Measurements from ENCODE around the gene PRKACA.

Gene PRKACA

GRCh38 chr19:14102756-14103155 is 14.8 kb downstream of the PRKACA start:
- Histone ChIP-seq H3K27ac (no peak overlapping the region), H3K4me3 (no peak overlapping the region)

GRCh38 chr19:14102102-14102696 is 15.4 kb downstream of the PRKACA start:
- no peak overlapping the region for H3K4me3 ChIP-seq
- H3K27ac ChIP-seq: peak overlapping the region in 1 of 21 experiments; percentile 17

GRCh38 chr19:14101003-14101545 is 16.5 kb downstream of the PRKACA start:
- H3K4me3 ChIP-seq: no peak overlapping the region
- no peak overlapping the region for H3K27ac ChIP-seq

- Histone ChIP-seq H3K27ac (no peak overlapping the region), H3K4me3 (no peak overlapping the region)
Observed at GRCh38 chr19:14097532-14098151, 19.9 kb downstream of the PRKACA start.

GRCh38 chr19:14096272-14096992 is 21.1 kb downstream of the PRKACA start:
- Histone ChIP-seq H3K4me3 (no peak overlapping the region), H3K27ac (no peak overlapping the region)

GRCh38 chr19:14094854-14095253 is 22.7 kb downstream of the PRKACA start:
- no peak overlapping the region for H3K4me3 ChIP-seq
- H3K27ac ChIP-seq: no peak overlapping the region

GRCh38 chr19:14093117-14093823 is 24.3 kb downstream of the PRKACA start:
- no peak overlapping the region for H3K27ac ChIP-seq
- H3K4me3 ChIP-seq: no peak overlapping the region

- peak overlapping the region in 17 of 21 experiments; percentile 66 to 95 (median 89) for H3K27ac ChIP-seq
- H3K4me3 ChIP-seq: peak overlapping the region; percentile 41 to 90 (median 76)
Observed at GRCh38 chr19:14091813-14092462, 25.6 kb downstream of the PRKACA start.

- peak overlapping the region; percentile 41 to 90 (median 76) for H3K4me3 ChIP-seq
- peak overlapping the region; percentile 66 to 95 (median 89) for H3K27ac ChIP-seq
Observed at GRCh38 chr19:14091081-14091812, 26.3 kb downstream of the PRKACA start.

GRCh38 chr19:14090509-14091080 is 27.0 kb downstream of the PRKACA start, which contains the start of gene SAMD1:
Gene SAMD1 (minus strand): TSS chr19:14090751.
- peak within 1 kb of the TSS; percentile 66 to 95 (median 89) for H3K27ac ChIP-seq
- H3K4me3 ChIP-seq: peak within 1 kb of the TSS; percentile 41 to 90 (median 76)

GRCh38 chr19:14089662-14090508 is 27.7 kb downstream of the PRKACA start:
- Histone ChIP-seq H3K27ac (peak overlapping the region in 14 of 21 experiments; percentile 38 to 95 (median 84)), H3K4me3 (peak overlapping the region; percentile 41 to 90 (median 76))

GRCh38 chr19:14089412-14089661 is 28.2 kb downstream of the PRKACA start:
- H3K27ac ChIP-seq: peak overlapping the region in 3 of 21 experiments; percentile 9 to 28 (median 17)

GRCh38 chr19:14088634-14089411 is 28.7 kb downstream of the PRKACA start:
- Histone ChIP-seq H3K27ac (peak overlapping the region in 2 of 21 experiments; percentile 9 to 17), H3K4me3 (peak overlapping the region in 5 of 7 experiments; percentile 26 to 90 (median 76))

More at GRCh38 chr19:14089412-14089661, 28.2 kb downstream of the PRKACA start:
- H3K4me3 ChIP-seq: peak overlapping the region; percentile 7 to 90 (median 75)

- Histone ChIP-seq H3K27ac (no peak overlapping the region), H3K4me3 (no peak overlapping the region)
Observed at GRCh38 chr19:14086098-14086497, 31.5 kb downstream of the PRKACA start.

GRCh38 chr19:14085309-14085995 is 32.1 kb downstream of the PRKACA start, which contains the start of gene C19orf67:
Gene C19orf67 (minus strand): TSS chr19:14085783. CDS start chr19:14085627, 156 bp downstream.
- no peak within 1 kb of the TSS for H3K4me3 ChIP-seq

GRCh38 chr19:14082675-14082960 is 34.9 kb downstream of the PRKACA start:
- Histone ChIP-seq H3K4me3 (peak overlapping the region in 2 of 7 experiments; percentile 72 to 77), H3K27ac (peak overlapping the region in 12 of 21 experiments; percentile 81 to 97 (median 88))

More at GRCh38 chr19:14085309-14085995, 32.1 kb downstream of the PRKACA start, which contains the start of gene C19orf67:
- H3K27ac ChIP-seq: peak within 1 kb of the TSS in 2 of 21 experiments; percentile 14 to 32

All from skin epidermis (tissue), 12 donors.